Measurements from ENCODE around the gene PTPRG.

GRCh38 chr3:61912158-61912557, 350.8 kb downstream of the PTPRG start:
- TF ChIP-seq CTCF (IDR thresholded peaks at IDR 0.05; ENCODE audit: insufficient read depth, low read depth, low read length) (no peak), EZH2 (IDR thresholded peaks at IDR 0.05; ENCODE audit: insufficient read depth, low read length) (no peak)
